PC-9 (cell line): ENCODE measurements around the gene INPP5B. TPM values are rescaled to one million over a fixed set of nuclear protein-coding genes. Genes with fewer than 3 reads are reported as not detected.
A peak's percentile ranks its signal among the peaks of the same experiment; 100 is the strongest.

Source experiments
- BruUV-seq: library from RNA; stranded (reverse); fragments of 400-500 nt; replicated peaks from 2 replicates; lab custom pipeline; 2021; lab: Mats Ljungman, UMichigan
- CTCF ChIA-PET: fragments of 300-600 bp; sonication (Branson Sonifier 250); formaldehyde crosslinking; loops from one replicate; lab custom pipeline; 2022; ENCODE audit warnings: antibody characterized with exemption; lab: Charles Lee
- POLR2A ChIA-PET: fragments of 300-600 bp; sonication (Branson Sonifier 250); formaldehyde crosslinking; loops from one replicate; lab custom pipeline; 2022; ENCODE audit warnings: antibody characterized with exemption; ENCODE audit not compliant: unreplicated experiment; lab: Charles Lee
- DNase-seq, 2 experiments: peaks; one replicate each; pipeline versions ENCODE4 v3.0.0 to v3.0.0-alpha.2; 2015 to 2022; ENCODE audit warnings: mixed read lengths in 1 of 2
- H2AFZ ChIP-seq: fragments of 200-600 bp; sonication (generic); 2 replicates; pipeline ENCODE4 v1.8.1; 2017; ENCODE audit warnings: antibody characterized with exemption
- H3F3A ChIP-seq: fragments of 200-600 bp; sonication (generic); 2 replicates; pipeline ENCODE4 v1.8.1; 2017; ENCODE audit warnings: antibody characterized with exemption, mild to moderate bottlenecking, low read depth; ENCODE audit not compliant: insufficient read depth
- H3K27ac ChIP-seq: fragments of 200-600 bp; sonication (generic); 2 replicates; pipeline ENCODE4 v1.6.1; 2016; ENCODE audit warnings: mixed run types
- H3K27me3 ChIP-seq: fragments of 200-600 bp; sonication (generic); 2 replicates; pipeline ENCODE4 v1.6.1; 2016; ENCODE audit warnings: low read depth, mixed run types; ENCODE audit not compliant: insufficient read depth
- H3K36me3 ChIP-seq: fragments of 200-600 bp; sonication (generic); 2 replicates; pipeline ENCODE4 v1.6.1; 2016; ENCODE audit warnings: low read depth, mixed run types
- H3K4me1 ChIP-seq: fragments of 200-600 bp; sonication (generic); replicated peaks from 2 replicates; pipeline ENCODE4 v1.6.1; 2016; ENCODE audit warnings: mixed run types; ENCODE audit not compliant: insufficient read depth
- H3K4me2 ChIP-seq: fragments of 200-600 bp; sonication (generic); 2 replicates; pipeline ENCODE4 v1.6.1; 2017; ENCODE audit warnings: mixed run types
- H3K4me3 ChIP-seq: fragments of 200-600 bp; sonication (generic); 2 replicates; pipeline ENCODE4 v1.6.1; 2016; ENCODE audit warnings: mixed run types
- H3K79me2 ChIP-seq: fragments of 200-600 bp; sonication (generic); 2 replicates; pipeline ENCODE4 v1.6.1; 2017; ENCODE audit warnings: low read depth, mixed run types
- H3K9me2 ChIP-seq: fragments of 200-600 bp; sonication (generic); 2 replicates; pipeline ENCODE4 v1.8.1; 2017; ENCODE audit warnings: mild to moderate bottlenecking; ENCODE audit not compliant: insufficient read depth
- H3K9me3 ChIP-seq: fragments of 200-600 bp; sonication (generic); 2 replicates; pipeline ENCODE4 v1.8.1; 2016; ENCODE audit warnings: low read depth; ENCODE audit not compliant: insufficient read depth
- H4K20me1 ChIP-seq: fragments of 200-600 bp; sonication (generic); 2 replicates; pipeline ENCODE4 v1.8.1; 2017; ENCODE audit not compliant: insufficient read depth
- CTCF ChIP-seq: fragments of 200-600 bp; sonication (generic); conservative IDR thresholded peaks from 2 replicates; pipeline ENCODE4 v1.6.1; 2017; ENCODE audit warnings: mixed run types, antibody characterized with exemption, mild to moderate bottlenecking, moderate library complexity
- EZH2 ChIP-seq: fragments of 200-600 bp; sonication (generic); IDR thresholded peaks from 2 replicates; pipeline ENCODE4 v1.8.0; 2017; ENCODE audit warnings: antibody characterized with exemption, low read depth
- intact Hi-C: fragments of 100-400 bp; cut with micrococcal nuclease; formaldehyde crosslinking; loops from one replicate; pipeline ENCODE4 v1.10.0; 2022; ENCODE audit not compliant: unreplicated experiment
- total RNA-seq: library from RNA; stranded (reverse); gene quantifications from 2 replicates; pipeline ENCODE4 v1.2.3, GENCODE V29; 2021

Gene INPP5B
- total RNA-seq, 1 experiment from 2014 or later, result 28.1 TPM

GRCh38 chr1:37849480-37849879 is 97.4 kb downstream of the INPP5B start:
- Histone ChIP-seq H3K9me3 (no peaks in the 10 kb centered on the region), H3K27me3 (no peaks in the 10 kb centered on the region), H3K4me3 (peak overlapping the region; percentile 44; the same call in 1 of the 2 replicates), H2AFZ (no peak overlapping the region), H3K36me3 (peaks cover 16% of the 10 kb centered on the region), H3K9me2 (no peaks in the 10 kb centered on the region), H4K20me1 (no peaks in the 10 kb centered on the region), H3K4me2 (peak overlapping the region; percentile 96), H3F3A (peaks cover 33% of the 10 kb centered on the region), H3K79me2 (peaks cover 88% of the 10 kb centered on the region), H3K4me1 (peaks cover 66% of the 10 kb centered on the region), H3K27ac (peak overlapping the region; percentile 97)
- intact Hi-C loops, result no loop called here
- TF ChIP-seq EZH2 (no peak), CTCF (no peak)
- POLR2A ChIA-PET, result interaction anchor here (0.7 kb wide), 1 partner anchor 8 kb away, joined by 5 read pairs; no protein-coding TSS in a partner anchor
- BruUV-seq, result no TSS peak
- CTCF ChIA-PET, result no interaction called here
- DNase-seq, result no peak

GRCh38 chr1:37846647-37847339 is 100.1 kb downstream of the INPP5B start:
- H4K20me1 ChIP-seq, result no peaks in the 10 kb centered on the region
- no peaks in the 10 kb centered on the region for H3K9me3 ChIP-seq
- CTCF ChIA-PET, result interaction anchor here (0.6 kb wide), 1 partner anchor 141 kb away, joined by 3 read pairs; no protein-coding TSS in a partner anchor
- POLR2A ChIA-PET, result interaction anchor here (0.7 kb wide), 1 partner anchor 33 kb away, joined by 5 read pairs; no protein-coding TSS in a partner anchor
- H3K27me3 ChIP-seq, result no peaks in the 10 kb centered on the region
- peaks cover 70% of the 10 kb centered on the region for H3K79me2 ChIP-seq
- no peak for DNase-seq
- H3K36me3 ChIP-seq, result peaks cover 4% of the 10 kb centered on the region; the same call in 1 of the 2 replicates
- TF ChIP-seq EZH2, result no peak
- TF ChIP-seq CTCF, result no peak
- no peaks in the 10 kb centered on the region for H3K9me2 ChIP-seq
- H3F3A ChIP-seq, result peaks cover 25% of the 10 kb centered on the region
- H3K27ac ChIP-seq, result no peak overlapping the region
- no TSS peak for BruUV-seq
- no peak overlapping the region for H3K4me3 ChIP-seq
- H3K4me2 ChIP-seq, result no peak overlapping the region
- H3K4me1 ChIP-seq, result peaks cover 49% of the 10 kb centered on the region
- H2AFZ ChIP-seq, result no peak overlapping the region
- intact Hi-C loops, result no loop called here

- Histone ChIP-seq H2AFZ (no peak overlapping the region), H3K79me2 (peaks cover 66% of the 10 kb centered on the region), H3K4me3 (no peak overlapping the region), H3K27me3 (no peaks in the 10 kb centered on the region), H3K27ac (peak overlapping the region; percentile 54), H3K4me2 (peak overlapping the region; percentile 52; the same call in 1 of the 2 replicates), H3K4me1 (peaks cover 39% of the 10 kb centered on the region), H3K9me2 (no peaks in the 10 kb centered on the region), H3F3A (peaks cover 15% of the 10 kb centered on the region), H3K36me3 (peaks cover 4% of the 10 kb centered on the region; the same call in 1 of the 2 replicates), H3K9me3 (no peaks in the 10 kb centered on the region), H4K20me1 (no peaks in the 10 kb centered on the region)
- ChIA-PET POLR2A (no interaction called here), CTCF (interaction anchor here (0.6 kb wide), 1 partner anchor 188 kb away, joined by 3 read pairs; no protein-coding TSS in a partner anchor)
- BruUV-seq, result no TSS peak
- intact Hi-C loops, result no loop called here
- no peak for DNase-seq
- no peak for TF ChIP-seq EZH2
- no peak for TF ChIP-seq CTCF
These were observed 101.1 kb downstream of the INPP5B start for GRCh38 chr1:37845786-37846185.
